GM21526 (cell line): ENCODE results near the gene PRRX2.
A peak's percentile ranks its signal among the peaks of the same experiment; 100 is the strongest.

Experiments used
- ATAC-seq: cut with Tn5 transposase; IDR thresholded peaks from one replicate; pipeline ENCODE4 v1.9.1; 2021; ENCODE audit warnings: moderate library complexity; ENCODE audit not compliant: unreplicated experiment, low FRiP score

The PRRX2 gene

DNA sequence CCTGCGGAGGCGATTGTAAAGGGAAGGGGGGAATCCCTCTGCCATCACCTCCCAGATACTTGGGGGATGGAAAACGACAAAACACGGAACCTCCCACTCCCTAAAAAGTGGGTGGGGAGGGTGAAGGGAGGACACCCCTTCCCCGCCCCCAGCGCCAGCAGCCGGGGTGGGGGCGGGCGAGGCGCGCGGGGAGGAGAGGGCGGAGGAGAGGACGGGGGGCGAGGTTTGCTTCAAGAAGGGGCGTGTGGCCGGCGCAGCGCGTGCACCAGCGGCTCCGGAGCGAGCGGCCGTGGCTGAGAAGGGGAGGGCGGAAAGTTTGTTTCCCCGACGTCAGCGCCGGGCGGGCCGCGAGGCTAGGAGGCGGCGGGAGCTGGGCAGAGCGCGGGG lies at the start of gene PRRX2:
PRRX2 (plus strand) TSS at position 259 of the 387 bp plus-strand sequence. CDS start 221 bp downstream, outside the sequence.
- ATAC-seq: no peak

- ATAC-seq: no peak
Measured at GRCh38 chr9:129617167-129617566, 48.3 kb upstream of the PRRX2 start.

DNA sequence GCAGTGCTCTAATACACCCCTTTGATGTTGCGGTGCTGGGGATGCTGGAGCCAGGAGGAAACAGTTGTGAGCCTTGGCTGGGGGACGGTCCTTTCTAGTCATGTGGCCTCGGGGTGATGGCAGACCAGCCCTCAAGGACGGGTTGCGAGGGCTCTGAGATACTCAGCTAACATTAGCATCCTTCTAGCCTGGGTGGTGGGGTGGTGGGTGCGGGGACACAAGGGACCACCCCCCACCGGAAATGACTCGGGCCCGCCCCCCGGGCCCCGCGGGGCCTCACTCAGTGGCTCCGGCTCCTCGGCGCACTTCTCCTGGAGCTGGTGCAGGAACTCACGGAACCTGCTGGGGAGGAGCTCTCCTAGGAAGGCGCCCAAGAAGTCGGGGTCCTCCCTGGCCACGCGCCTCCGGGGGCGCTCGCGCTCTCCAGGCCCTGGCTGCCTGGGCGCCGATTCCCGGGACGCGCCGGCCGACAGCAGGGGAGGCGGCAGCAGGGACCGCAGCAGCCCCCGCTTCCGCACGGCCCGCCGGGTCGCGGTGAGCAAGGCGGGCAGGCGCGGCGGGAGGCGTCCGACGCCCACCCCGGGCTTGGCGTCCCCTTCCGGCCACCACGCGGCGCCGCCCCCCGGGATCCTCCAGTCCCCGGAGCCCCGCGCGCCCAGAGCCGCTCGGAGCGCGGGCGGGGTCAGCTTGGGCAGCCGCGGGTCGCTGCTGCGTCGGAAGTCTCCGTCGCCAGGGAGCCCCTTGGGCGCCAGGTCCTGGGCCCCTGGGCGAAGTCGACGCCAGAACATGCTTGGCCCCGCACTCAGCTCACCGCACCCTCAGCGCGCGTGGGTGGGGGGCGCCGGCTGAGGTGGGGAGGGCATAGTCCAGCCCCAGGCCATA lies 45.4 kb upstream of the PRRX2 start:
- no peak for ATAC-seq

DNA sequence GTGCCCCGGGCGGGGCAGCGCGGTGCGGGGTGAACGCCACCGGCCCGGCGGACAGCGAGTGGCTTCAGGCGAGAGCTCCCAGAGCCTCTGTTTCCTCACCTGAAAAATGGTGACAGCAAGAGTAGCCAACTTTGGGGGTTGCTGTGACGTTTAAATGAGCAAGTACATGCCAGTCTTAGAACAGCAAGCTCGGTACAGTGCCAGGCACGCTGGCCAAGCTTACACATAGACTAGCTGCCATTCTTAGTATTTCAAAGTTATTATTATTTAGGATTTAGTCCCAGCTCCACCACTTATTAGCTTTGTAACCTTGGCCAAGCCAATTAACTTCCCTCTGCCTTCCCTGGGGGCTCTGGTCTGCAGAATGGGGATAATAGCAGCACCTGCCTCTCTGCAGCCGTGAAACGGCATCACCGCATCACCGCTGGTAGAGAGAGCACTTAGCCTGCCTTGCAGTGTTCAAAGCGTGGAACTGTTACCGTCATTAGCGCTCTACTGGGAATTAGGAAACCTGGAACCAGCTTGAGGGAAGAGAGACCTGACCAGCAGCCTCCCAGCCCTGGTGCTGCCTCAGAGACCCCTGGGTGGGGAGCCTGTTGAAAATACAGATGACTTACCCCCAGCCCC lies 44.7 kb upstream of the PRRX2 start, which contains the start of gene C9orf50:
C9orf50 (minus strand) TSS at position 433 of the 627 bp plus-strand sequence. CDS start 527 bp downstream, outside the sequence.
- ATAC-seq: no peak

DNA sequence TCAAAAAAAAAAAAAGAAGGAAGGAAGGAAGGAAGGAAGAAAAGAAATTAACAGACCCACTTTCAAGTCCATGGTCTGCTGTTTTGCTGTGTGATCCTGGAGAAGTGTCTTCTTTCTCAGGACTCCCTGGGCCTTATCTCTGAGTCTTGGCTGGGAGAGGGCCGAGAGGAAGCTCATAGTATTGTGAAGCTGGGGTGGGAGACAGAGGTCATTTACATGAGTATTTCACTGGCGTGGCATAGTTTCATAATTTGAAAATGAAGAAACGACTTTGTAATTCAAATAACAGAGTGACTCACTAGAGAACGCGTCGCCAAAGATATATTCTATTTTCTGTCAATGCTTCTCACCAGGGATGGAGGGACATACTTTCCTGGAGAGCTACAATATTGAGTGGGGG lies 42.1 kb upstream of the PRRX2 start:
- no peak for ATAC-seq

- no peak for ATAC-seq
Measured at GRCh38 chr9:129624168-129624759, 41.2 kb upstream of the PRRX2 start.

DNA sequence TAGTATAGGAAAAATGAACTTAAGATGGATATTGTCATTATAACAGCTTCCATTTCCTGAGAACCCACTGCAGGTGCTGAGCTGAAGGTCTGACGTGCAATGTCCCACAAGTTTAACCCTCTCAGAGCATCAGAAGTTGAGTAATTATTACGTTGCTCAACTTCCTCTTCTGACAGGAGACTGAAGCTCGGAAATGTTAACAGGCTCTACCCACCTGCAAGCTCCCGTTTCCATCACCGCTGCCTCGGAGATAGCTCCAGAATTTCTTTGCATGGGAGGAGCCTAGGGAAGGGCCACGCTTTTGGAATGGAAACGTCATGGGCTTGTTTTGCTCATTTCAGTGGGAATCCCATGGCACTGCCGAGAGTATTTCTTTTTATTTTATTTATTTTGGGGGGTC lies 40.5 kb upstream of the PRRX2 start:
- ATAC-seq: no peak

- ATAC-seq: peak; percentile 70
Measured at GRCh38 chr9:129626079-129626624, 39.3 kb upstream of the PRRX2 start, which contains the start of gene NTMT1. Gene NTMT1, plus strand, starts transcription at chr9:129626163. Its CDS starts 6,541 bp downstream, at chr9:129632704.

- ATAC-seq: no peak
Measured at GRCh38 chr9:129626625-129627284, 38.7 kb upstream of the PRRX2 start.

DNA sequence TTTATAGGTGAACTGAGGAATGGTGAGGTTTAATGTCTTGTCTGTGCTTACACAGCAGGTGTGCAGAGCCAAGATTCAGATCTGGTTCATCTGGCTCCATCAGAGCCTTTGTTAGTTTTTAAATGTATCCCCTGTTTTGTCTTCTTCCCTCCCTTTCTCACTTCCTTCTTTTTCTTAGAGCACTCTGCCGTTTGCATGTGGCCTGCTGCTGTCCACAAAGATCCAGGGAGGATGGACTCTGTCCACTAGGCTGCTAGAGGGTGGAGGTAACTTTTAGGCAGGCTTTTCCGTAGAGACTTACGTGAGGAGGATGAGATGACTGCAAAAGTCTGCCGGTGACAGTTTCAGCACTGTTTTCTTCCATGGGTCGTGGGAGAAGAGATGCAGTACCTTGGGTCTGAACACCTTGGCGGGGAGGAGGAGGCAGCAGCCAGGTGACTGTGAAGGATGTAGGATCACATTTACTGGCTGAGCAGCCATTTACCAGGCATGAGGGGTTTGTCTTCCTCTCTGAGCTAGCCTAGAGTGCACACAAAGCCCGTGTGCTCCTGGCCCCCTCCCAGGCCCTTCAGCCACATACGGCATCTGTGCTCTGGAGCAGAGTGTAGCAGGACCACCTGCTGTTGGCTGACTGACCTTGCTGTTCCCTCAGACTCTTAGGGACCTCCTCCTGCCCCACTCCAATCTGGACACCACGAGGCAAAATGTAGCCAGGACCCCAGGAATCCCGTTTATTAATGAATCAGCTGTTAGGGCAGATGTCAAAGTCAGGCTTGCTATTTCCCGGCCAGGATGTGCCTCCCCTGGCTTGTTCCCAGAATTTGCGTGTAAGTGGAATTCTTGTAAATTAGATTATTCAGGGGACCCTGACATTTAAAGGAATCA lies 37.6 kb upstream of the PRRX2 start:
- ATAC-seq: no peak

GRCh38 chr9:129628709-129629108 lies 36.7 kb upstream of the PRRX2 start:
- no peak for ATAC-seq

DNA sequence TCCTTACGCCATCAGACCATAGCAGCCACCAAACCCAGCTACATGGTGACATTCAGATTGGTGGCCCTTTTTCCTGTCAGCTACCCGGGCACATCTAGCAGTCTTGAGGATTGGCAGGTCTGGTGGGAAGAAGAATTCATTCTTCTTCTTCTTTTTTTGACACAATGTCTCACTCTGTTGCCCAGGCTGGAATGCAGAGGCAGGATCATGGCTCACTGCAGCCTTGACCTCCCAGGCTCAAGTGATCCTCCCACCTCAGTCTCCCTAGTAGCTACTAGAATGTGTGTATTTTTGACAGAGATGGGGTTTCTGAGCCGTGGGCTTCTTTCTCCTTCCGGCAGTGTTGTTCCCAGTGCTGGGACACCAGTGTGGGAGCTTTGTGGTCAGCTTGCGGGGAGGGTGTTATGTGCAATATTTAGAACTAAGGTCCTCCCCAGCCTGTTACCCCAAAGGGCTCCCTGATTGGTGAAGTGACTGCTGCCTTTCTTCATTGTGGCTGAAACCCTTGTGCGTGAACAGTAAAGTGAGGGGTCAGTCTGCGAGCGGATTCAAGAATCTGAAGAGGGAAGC lies 36.1 kb upstream of the PRRX2 start:
- ATAC-seq: no peak

DNA sequence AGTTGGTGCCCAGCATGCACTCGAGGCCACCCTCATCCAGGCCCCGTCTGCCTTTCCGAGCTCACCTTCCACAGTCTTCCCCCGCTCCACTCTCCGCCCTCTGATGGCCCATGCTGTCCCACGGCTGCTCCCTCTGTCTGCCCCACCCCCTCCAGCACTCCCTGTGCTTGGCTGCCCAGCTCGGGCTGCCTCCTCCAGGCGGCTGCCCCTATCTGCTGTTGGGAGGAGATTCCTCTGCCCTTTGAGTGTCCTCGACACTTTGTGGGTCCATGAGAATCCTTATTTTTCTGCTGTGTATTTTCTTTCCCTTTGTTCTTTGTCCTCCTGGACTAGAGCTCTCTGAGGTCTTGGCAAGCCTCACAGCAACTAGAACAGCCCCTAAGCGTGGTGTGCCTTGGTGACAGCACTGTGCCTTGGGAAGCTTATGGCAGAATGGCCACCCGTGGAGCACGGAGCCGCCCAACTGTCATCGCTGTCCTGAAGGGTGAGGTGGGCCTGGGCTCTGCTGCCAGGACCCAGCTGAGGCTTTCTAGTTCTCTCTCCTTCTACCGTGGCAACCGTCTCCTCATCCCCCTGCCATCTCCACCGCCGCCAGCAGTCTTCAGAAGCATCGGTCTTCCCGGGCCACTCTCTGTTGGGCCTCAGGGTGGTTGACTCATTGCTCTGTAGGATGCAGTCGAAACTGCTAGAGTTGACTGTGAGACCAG lies 34.3 kb upstream of the PRRX2 start:
- no peak for ATAC-seq

GRCh38 chr9:129631674-129632129 lies 33.7 kb upstream of the PRRX2 start:
- ATAC-seq: no peak

- ATAC-seq: no peak
Measured at GRCh38 chr9:129632460-129632859, 33.0 kb upstream of the PRRX2 start.

DNA sequence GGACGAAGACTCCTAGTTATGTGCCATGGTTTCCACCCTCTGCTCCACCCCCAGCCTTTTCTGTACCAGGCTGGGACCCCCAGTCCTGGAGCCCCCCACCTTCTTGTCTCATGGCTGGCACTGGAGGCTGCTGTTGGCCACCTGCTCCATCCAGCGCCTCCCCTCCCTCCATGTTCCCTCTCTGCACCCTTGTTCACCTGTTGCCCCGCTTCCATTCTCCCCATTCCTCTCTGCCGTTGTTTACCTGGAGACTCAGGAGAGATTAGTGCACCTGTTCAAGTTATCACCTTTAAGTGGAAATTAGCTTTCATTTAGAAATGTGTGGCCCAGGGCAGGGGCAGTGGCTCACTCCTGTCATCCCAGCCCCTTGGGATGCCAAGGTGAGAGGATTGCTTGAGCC lies 32.2 kb upstream of the PRRX2 start:
- no peak for ATAC-seq

- no peak for ATAC-seq
Measured at GRCh38 chr9:129633848-129634247, 31.6 kb upstream of the PRRX2 start.
